Measurements from ENCODE around the gene CPSF4.

The CPSF4 gene

DNA sequence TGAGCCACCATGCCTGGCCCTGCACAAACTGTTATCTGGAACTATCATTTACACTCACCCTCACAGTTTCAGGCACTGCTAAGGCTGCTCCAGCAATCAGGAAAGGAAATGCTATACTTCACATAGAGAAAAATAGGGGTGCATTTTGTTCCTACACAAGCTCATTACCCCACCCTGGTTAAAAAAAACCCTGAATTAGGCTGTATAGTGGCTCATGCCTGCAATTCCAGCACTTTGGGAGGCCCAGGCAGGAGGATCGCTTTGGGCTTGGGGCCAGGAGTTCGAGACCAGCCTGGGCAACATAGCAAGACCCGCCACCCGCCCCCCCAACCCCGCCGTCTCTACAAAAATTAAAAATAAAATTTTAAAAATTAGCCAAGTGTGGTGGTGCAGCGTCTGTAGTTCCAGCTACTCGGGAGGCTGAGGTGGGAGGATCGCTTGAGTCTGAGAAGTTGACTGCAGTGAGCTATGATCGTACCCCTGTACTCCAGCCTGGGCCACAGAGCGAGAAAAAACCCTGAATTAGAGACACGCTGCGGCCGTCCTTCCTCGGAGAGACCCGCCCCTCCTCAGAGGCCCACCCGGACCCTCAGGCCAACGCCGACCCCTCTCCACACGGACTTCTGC is 684 bp upstream of the CPSF4 start:
- in situ Hi-C loops (cut with MboI; ENCODE audit: low pct_unique_long_range_greater_than_20kb, low sequenced_read_pairs, unreplicated experiment) = no loop called here
- no peak for TF ChIP-seq CTCF (IDR thresholded peaks at IDR 0.05; ENCODE audit: extremely low read depth, insufficient read depth, missing control alignments)
- DNase-seq (ENCODE audit: low spot score) = no peak

GRCh38 chr7:99440195-99440594 is 1.5 kb downstream of the CPSF4 start:
- in situ Hi-C loops (cut with MboI; ENCODE audit: low pct_unique_long_range_greater_than_20kb, low sequenced_read_pairs, unreplicated experiment) = no loop called here
- no peak for TF ChIP-seq CTCF (IDR thresholded peaks at IDR 0.05; ENCODE audit: extremely low read depth, insufficient read depth, missing control alignments)
- DNase-seq (ENCODE audit: low spot score) = no peak

GRCh38 chr7:99446096-99446495 is 7.4 kb downstream of the CPSF4 start:
- in situ Hi-C loops (cut with MboI; ENCODE audit: low pct_unique_long_range_greater_than_20kb, low sequenced_read_pairs, unreplicated experiment) = no loop called here
- no peak for DNase-seq (ENCODE audit: low spot score)

DNA sequence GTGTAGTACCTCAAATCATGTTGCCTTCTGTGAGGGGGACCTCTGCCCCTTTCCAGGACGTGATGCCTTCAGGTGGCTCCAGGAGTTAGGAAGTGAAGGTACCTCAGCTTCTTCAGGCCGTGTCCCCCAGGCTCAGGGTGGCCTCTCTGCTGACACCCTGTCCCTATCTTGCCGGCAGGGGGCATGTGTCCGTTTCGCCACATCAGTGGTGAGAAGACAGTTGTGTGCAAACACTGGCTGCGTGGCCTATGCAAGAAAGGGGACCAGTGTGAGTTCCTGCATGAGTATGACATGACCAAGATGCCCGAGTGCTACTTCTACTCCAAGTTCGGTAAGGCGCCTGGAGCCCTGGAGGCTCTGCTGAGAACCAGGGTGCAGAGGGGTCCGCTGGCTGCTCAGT is 9.2 kb downstream of the CPSF4 start:
- DNase-seq (ENCODE audit: low spot score) = no peak
- in situ Hi-C loops (cut with MboI; ENCODE audit: low pct_unique_long_range_greater_than_20kb, low sequenced_read_pairs, unreplicated experiment) = no loop called here
- no peak for TF ChIP-seq CTCF (IDR thresholded peaks at IDR 0.05; ENCODE audit: extremely low read depth, insufficient read depth, missing control alignments)

More at GRCh38 chr7:99446096-99446495, 7.4 kb downstream of the CPSF4 start:
- TF ChIP-seq CTCF (IDR thresholded peaks at IDR 0.05; ENCODE audit: extremely low read depth, insufficient read depth, missing control alignments) = no peak

DNA sequence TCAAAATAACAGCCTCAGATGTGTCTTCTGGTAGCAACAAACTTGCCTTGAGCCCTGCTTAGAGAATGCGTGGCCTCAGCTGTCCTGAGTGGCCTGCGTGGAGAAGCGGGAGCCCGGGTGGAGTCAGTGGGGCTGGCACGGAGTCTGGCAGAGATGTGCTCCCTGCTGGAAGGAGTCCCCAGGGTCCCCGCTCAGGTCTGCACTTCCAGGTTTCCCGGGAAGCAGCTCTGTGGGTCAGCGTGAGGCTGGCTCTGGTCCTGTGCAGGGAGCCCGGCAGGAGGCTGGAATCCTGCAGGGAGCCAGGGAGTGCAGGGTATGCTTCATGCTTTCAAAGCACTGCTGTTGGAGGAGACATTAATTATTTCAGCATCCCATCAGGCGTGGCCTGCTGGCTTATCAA is 10.1 kb downstream of the CPSF4 start:
- in situ Hi-C loops (cut with MboI; ENCODE audit: low pct_unique_long_range_greater_than_20kb, low sequenced_read_pairs, unreplicated experiment) = no loop called here
- TF ChIP-seq CTCF (IDR thresholded peaks at IDR 0.05; ENCODE audit: extremely low read depth, insufficient read depth, missing control alignments) = no peak
- no peak for DNase-seq (ENCODE audit: low spot score)

- no peak for TF ChIP-seq CTCF (IDR thresholded peaks at IDR 0.05; ENCODE audit: extremely low read depth, insufficient read depth, missing control alignments)
- in situ Hi-C loops (cut with MboI; ENCODE audit: low pct_unique_long_range_greater_than_20kb, low sequenced_read_pairs, unreplicated experiment) = no loop called here
- DNase-seq (ENCODE audit: low spot score) = no peak
These were observed 10.6 kb downstream of the CPSF4 start for GRCh38 chr7:99449326-99449725.
